HS-5 (cell line): ENCODE results near the gene TIAM2.

Experiments
- DNase-seq: peaks from one replicate; pipeline ENCODE4 v3.0.0-alpha.2; 2012; ENCODE audit warnings: low read depth

TIAM2 gene

GRCh38 chr6:155290491-155290890 is 295.4 kb downstream of the TIAM2 start:
- DNase-seq, result no peak

GRCh38 chr6:155291291-155291690 is 296.2 kb downstream of the TIAM2 start:
- DNase-seq, result no peak

DNA sequence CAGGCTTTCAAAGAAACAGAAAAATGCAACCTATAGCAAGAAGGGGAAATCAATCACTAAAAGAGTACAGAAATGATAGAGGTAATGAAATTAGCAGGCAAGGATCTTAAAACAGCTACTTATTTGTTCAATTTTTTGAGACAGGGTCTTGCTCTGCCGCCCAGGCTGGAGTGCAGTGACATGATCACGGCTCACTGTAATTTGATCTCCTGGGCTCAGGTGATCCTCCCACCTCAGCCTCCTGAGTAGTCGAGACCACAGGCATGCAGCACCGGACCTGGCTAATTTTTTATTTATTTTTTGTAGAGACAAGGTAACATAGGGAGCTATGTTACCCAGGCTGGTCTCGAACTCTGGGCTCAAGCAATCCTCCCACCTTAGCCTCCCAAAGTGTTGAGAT is 297.6 kb downstream of the TIAM2 start:
- DNase-seq, result no peak

DNA sequence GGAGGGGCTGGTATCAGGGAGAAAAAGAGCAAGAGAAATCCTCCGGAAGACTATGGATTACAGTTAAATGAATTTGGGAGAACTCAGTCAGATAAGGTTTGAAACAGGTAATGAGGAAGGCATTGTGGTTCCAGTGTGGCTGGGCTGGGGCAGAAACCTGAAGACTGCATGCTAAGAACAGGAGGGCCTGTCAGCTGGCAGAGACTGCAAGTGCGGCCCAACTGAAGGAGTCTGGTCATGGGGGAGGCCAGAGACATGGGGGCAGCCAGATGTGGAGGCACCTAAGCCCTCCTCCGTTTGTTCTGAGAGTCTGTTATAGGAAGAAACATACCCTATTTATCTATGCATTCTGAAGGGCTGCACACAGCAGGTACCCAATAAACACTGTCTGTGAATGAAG is 302.6 kb downstream of the TIAM2 start:
- no peak for DNase-seq

DNA sequence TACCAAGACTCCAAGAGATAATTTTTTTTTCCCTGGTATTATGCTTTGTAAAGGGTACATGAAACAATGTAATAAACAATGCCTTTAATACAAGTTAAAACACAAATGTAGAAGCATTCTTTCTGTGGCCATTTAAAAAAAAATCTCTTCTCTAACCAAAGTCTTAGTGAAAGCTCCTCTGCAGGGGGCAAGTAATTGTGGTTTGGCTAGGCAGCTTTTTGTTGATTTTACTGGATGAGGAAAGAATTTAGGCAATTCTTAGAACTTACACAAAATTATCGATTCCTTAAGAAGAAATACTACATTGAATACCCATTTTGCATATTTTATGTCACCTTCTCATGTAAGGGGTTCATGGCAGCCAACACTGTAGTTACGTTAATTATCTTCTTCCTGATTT is 306.8 kb downstream of the TIAM2 start:
- DNase-seq, result no peak

GRCh38 chr6:155303361-155303870 is 308.3 kb downstream of the TIAM2 start:
- DNase-seq, result no peak

DNA sequence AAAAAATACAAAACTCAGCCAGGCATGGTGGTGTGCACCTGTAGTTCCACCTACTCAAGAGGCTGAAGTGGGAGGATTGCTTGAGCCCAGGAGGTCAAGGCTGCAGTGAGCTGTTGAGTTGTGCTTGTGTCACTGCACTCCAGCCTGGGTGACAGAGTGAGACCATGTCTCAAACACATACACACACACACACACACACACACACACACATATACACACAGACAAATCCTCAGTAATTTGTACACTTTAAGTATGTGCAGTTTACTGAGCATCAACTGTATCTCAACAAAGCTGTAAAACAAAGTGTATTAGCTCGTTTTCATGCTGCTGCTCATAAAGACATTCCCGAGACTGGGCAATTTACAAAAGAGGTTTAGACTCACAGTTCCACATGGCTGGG is 311.8 kb downstream of the TIAM2 start:
- DNase-seq, result no peak
